K562 (cell line): ENCODE data around the gene IFI30. TPM values are rescaled to one million over a fixed set of nuclear protein-coding genes. Genes with fewer than 3 reads are reported as not detected.

Experiments used
- BMI1 ChIP-seq: fragments of 150-350 bp; IDR thresholded peaks from 2 replicates; pipeline ENCODE4 v1.6.1; 2014; ENCODE audit warnings: low read length
- CREB1 ChIP-seq, 2 experiments: sonication (generic) in 1 of 2; formaldehyde crosslinking in 1 of 2; IDR thresholded peaks; 2 replicates each; pipeline versions ENCODE4 v1.6.1 to v1.8.0; 2012 to 2022; ENCODE audit warnings: inconsistent platforms in 1 of 2, mild to moderate bottlenecking in 1 of 2, missing genetic modification reagents in 1 of 2, moderate library complexity in 1 of 2
- CTBP1 ChIP-seq: fragments of 450-650 bp; IDR thresholded peaks from 2 replicates; pipeline ENCODE4 v1.6.1; 2016; ENCODE audit warnings: borderline replicate concordance
- FOS ChIP-seq: IDR thresholded peaks from 3 replicates; pipeline ENCODE4 v1.6.1; 2011; ENCODE audit not compliant: insufficient read length; ENCODE audit errors: extremely low read depth
- MBD2 ChIP-seq: sonication (generic); IDR thresholded peaks from 2 replicates; pipeline ENCODE4 v1.6.1; 2016; ENCODE audit warnings: low read depth, borderline replicate concordance
- NFYB ChIP-seq: IDR thresholded peaks from 2 replicates; pipeline ENCODE4 v1.6.1; 2011; ENCODE audit warnings: mild to moderate bottlenecking, moderate library complexity; ENCODE audit not compliant: insufficient read length; ENCODE audit errors: extremely low read depth
- TAF1 ChIP-seq: IDR thresholded peaks from 2 replicates; pipeline ENCODE4 v1.6.1; 2011; ENCODE audit warnings: mild to moderate bottlenecking, low read length, moderate library complexity; ENCODE audit not compliant: insufficient read depth, control insufficient read depth, severe bottlenecking; ENCODE audit errors: extremely low read depth
- USF2 ChIP-seq: sonication (generic); formaldehyde crosslinking; IDR thresholded peaks from 2 replicates; pipeline ENCODE4 v1.5.0; 2020; ENCODE audit warnings: missing genetic modification reagents
- ZMIZ1 ChIP-seq, 2 experiments: fragments of 150-350 bp in 1 of 2; IDR thresholded peaks; 2 replicates each; pipeline ENCODE4 v1.6.1; 2012 to 2016; ENCODE audit warnings: low read depth in 2 of 2, low read length in 2 of 2, mild to moderate bottlenecking in 1 of 2, moderate library complexity in 1 of 2
- ZNF639 ChIP-seq, 2 experiments: fragments of 200-800 bp in 1 of 2; sonication (Bioruptor generic) in 1 of 2; sonication (generic) in 1 of 2; formaldehyde crosslinking in 1 of 2; IDR thresholded peaks in 1 of 2; conservative IDR thresholded peaks in 1 of 2; 2 replicates each; pipeline versions ENCODE4 v1.5.0 to v1.6.1; 2016 to 2020; ENCODE audit warnings: missing compliant biosample characterization in 1 of 2, missing genetic modification characterization in 1 of 2, missing genetic modification reagents in 1 of 2
- polyA plus RNA-seq, 8 experiments: library from polyadenylated mRNA; depleted of rRNA in 4 of 8; stranded (reverse) in 5 of 8; unstranded in 3 of 8; fragments of >200 nt; fragmentation: Nextera tagmentation in 2 of 8; fragmentation: Illumina TruSeq in 1 of 8; extraction: Ambion mirVana in 2 of 8; extraction: Trizol in 1 of 8; gene quantifications; 2 replicates each; pipeline versions ENCODE4 v1.2.1 to v1.2.3, GENCODE V29; 2011 to 2014; ENCODE audit warnings: inconsistent platforms in 1 of 8, missing spikeins in 1 of 8
- total RNA-seq, 7 experiments: library from RNA; depleted of rRNA in 6 of 7; stranded (reverse); fragments of >200 nt in 6 of 7; fragmentation: Illumina TruSeq in 2 of 7; extraction: Trizol in 2 of 7; gene quantifications; 2 replicates each; pipeline versions ENCODE4 v1.2.1 to v1.2.3, GENCODE V29; 2011 to 2021; ENCODE audit warnings: low replicate concordance in 1 of 7
- TF ChIP-seq, protein P1 (sequence below), 2 experiments: fragments of 450-650 bp; IDR thresholded peaks; 2 replicates each; pipeline ENCODE4 v1.6.1; 2016; ENCODE audit warnings: mild to moderate bottlenecking in 2 of 2, borderline replicate concordance in 1 of 2, low read depth in 1 of 2, moderate library complexity in 1 of 2

Gene IFI30
- total and polyA plus RNA-seq, 9 of the 15 experiments (the other 6 are each of a cell fraction or from before 2014, with no cell fraction given) = 63.7 to 430 (median 109) TPM

DNA sequence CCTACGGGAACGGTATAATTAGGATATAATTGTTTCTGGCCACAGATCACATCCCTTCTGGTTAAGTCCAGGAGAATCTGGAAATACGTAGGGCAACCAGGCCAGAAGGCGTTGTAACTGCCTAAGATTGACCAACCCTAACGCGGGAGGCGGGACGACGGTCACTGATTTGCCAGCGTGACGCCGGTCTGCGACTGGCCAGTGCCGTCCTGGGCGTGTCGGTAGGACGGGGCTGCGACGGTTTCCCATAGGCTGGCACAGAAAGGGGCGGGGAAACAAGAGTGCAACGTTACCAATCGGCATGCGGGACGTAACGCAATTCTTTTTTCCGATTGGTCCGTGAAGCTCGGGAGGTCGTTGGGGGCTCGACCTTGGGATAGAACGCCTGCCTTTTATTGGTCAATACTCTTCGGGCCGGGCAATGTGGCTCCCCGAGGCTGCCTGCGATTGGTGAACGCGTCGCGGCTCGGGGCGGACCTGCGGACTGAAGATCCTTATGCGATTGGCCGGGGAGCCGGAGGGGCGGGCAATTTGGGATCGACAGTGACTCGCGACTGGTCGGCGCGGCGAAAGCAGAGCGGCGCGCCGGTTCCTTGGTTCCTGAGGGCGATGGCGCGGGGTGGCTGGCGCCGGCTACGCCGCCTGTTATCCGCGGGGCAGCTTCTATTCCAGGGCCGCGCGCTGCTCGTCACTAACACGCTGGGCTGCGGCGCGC is 19.2 kb downstream of the IFI30 start, which contains the start of gene MPV17L2 (continued):
- TF ChIP-seq FOS (peak; percentile 98), CTBP1 (peak; percentile 58; the same call in 1 of the 2 replicates), CREB1 (IDR thresholded peaks at IDR 0.05) (peak; percentile 88), CREB1 (CRISPR knock-in tag; IDR thresholded peaks at IDR 0.05) (peak; percentile 92), BMI1 (no peak), ZMIZ1 (IDR thresholded peaks at IDR 0.05; ENCODE audit: low read depth in 2 of 2, low read length in 2 of 2) (no peak), NFYB (peak; percentile 92), ZNF639 (CRISPR knock-in tag; conservative IDR thresholded peaks at IDR 0.05 in 1 of 2, IDR thresholded peaks at IDR 0.05 in 1 of 2) (peak in 1 of 2 experiments; percentile 96; a peak in 2 of 4 replicates), TAF1 (peak; percentile 62), MBD2 (peak; percentile 100), USF2 (CRISPR knock-in tag) (0 out of 2 replicates have a peak, but pooled peaks have one; percentile 8)
- TF ChIP-seq, protein P1, sequence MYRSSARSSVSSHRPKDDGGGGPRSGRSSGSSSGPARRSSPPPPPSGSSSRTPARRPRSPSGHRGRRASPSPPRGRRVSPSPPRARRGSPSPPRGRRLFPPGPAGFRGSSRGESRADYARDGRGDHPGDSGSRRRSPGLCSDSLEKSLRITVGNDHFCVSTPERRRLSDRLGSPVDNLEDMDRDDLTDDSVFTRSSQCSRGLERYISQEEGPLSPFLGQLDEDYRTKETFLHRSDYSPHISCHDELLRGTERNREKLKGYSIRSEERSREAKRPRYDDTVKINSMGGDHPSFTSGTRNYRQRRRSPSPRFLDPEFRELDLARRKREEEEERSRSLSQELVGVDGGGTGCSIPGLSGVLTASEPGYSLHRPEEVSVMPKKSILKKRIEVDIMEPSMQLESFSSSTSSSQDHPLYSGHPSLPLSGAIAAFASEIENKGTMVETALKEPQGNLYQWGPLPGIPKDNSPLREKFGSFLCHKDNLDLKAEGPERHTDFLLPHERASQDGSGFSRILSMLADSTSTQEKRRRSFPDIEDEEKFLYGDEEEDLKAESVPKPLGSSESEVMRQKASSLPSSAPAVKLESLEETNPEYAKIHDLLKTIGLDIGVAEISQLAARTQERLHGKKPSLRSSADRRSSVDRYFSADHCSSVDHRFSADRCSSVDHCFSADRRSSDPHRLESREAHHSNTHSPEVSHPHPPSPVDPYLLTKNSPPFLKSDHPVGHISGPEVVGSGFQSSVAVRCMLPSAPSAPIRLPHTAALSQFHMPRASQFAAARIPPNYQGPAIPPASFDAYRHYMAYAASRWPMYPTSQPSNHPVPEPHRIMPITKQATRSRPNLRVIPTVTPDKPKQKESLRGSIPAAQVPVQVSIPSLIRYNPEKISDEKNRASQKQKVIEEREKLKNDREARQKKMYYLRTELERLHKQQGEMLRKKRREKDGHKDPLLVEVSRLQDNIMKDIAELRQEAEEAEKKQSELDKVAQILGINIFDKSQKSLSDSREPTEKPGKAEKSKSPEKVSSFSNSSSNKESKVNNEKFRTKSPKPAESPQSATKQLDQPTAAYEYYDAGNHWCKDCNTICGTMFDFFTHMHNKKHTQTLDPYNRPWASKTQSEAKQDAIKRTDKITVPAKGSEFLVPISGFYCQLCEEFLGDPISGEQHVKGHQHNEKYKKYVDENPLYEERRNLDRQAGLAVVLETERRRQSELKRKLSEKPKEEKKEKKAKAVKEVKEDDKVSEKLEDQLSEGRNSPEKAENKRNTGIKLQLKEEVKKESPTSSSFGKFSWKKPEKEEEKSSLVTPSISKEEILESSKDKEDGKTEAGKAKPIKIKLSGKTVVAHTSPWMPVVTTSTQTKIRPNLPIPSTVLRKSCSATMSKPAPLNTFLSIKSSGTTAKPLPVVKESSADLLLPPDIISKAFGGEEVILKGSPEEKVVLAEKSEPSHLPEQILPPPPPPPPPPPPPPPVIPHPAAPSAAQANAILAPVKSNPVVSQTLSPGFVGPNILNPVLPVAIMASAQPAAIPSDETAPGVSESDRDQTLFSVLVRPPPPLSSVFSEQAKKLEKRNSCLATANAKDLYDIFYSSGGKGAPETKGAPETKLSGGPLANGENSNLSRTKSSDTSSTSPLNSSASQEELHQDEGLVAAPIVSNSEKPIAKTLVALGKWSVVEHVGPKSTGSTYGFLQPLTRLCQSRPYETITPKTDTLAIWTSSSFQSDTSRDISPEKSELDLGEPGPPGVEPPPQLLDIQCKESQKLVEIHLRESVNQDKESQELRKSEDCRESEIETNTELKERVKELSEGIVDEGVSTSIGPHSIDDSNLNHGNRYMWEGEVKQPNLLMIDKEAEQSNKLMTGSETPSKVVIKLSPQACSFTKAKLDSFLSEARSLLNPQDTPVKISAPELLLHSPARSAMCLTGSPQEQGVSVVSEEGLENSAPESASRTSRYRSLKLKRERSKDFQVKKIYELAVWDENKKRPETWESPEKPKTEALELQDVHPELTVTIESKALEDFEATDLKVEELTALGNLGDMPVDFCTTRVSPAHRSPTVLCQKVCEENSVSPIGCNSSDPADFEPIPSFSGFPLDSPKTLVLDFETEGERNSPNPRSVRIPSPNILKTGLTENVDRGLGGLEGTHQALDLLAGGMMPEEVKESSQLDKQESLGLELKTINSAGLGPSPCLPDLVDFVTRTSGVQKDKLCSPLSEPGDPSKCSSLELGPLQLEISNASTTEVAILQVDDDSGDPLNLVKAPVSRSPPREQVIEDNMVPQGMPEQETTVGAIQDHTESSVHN (IDR thresholded peaks at IDR 0.05; ENCODE audit: borderline replicate concordance in 1 of 2, low read depth in 1 of 2) = no peak
